Measurements from ENCODE around the gene TLR3.

Gene TLR3

DNA sequence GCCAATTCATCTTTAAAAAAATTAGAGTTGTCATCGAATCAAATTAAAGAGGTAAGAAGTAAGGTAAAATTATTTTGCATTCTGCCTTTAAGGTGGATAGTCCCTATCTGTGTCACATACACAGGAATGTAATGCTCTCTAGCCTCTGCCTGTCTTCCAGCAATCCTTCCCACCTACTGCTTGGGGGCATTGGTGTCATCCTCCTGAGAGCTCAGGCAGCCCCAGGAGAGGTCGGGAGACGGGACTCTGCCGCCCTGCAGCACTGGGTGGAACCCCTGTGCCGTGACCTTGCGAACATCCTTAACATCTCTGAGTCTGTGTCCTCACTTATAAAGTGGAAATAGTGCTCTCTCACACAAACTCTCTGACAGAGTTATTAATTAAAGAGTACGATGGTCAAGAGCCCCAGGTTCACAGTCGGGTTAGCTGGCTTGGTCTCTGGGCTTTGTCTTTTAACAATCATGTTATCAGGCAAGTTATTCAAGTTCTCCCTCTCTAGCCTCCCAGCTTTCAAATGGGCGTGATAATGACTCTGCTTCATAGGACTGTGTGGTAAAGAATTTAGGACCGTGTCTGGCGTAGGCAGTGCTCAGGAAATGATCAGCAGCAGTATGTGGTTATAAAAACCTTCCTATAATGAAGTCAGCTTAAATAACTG lies 10.2 kb downstream of the TLR3 start (continued):
- no peak for TF ChIP-seq YY2 (tag by site-specific recombination; IDR thresholded peaks at IDR 0.05)
- no peak for TF ChIP-seq HOXA7 (CRISPR knock-in tag; IDR thresholded peaks at IDR 0.05; ENCODE audit: borderline replicate concordance)
- no peak for TF ChIP-seq ZFP41 (tag by site-specific recombination; IDR thresholded peaks at IDR 0.05; ENCODE audit: borderline replicate concordance)
- peak; percentile 22; the same call in 1 of the 2 replicates for TF ChIP-seq GLIS2 (tag by site-specific recombination; IDR thresholded peaks at IDR 0.05)
- no peak for TF ChIP-seq GLI4 (tag by site-specific recombination; IDR thresholded peaks at IDR 0.05)

- POLR2A ChIA-PET, result no interaction called here
Observed at GRCh38 chr4:186079694-186080093, 10.7 kb downstream of the TLR3 start.

GRCh38 chr4:186081202-186081807 lies 12.3 kb downstream of the TLR3 start:
- TF ChIP-seq GFI1B (tag by site-specific recombination; IDR thresholded peaks at IDR 0.05) (no peak), ZBTB7A (tag by site-specific recombination; IDR thresholded peaks at IDR 0.05; ENCODE audit: low read depth) (no peak), KLF1 (tag by site-specific recombination; IDR thresholded peaks at IDR 0.05) (no peak), ZNF76 (tag by site-specific recombination; IDR thresholded peaks at IDR 0.05; ENCODE audit: borderline replicate concordance, low read depth) (no peak), ZNF155 (tag by site-specific recombination; IDR thresholded peaks at IDR 0.05) (no peak), ZNF423 (tag by site-specific recombination; IDR thresholded peaks at IDR 0.05) (no peak), ZBTB21 (tag by site-specific recombination; IDR thresholded peaks at IDR 0.05) (no peak), ZNF138 (tag by site-specific recombination; IDR thresholded peaks at IDR 0.05; ENCODE audit: borderline replicate concordance) (no peak), ZSCAN18 (tag by site-specific recombination; IDR thresholded peaks at IDR 0.05) (no peak), YY2 (tag by site-specific recombination; IDR thresholded peaks at IDR 0.05) (no peak), GLIS2 (tag by site-specific recombination; IDR thresholded peaks at IDR 0.05) (no peak), ZNF707 (tag by site-specific recombination; IDR thresholded peaks at IDR 0.05) (no peak)
- TF ChIP-seq, protein P1, sequence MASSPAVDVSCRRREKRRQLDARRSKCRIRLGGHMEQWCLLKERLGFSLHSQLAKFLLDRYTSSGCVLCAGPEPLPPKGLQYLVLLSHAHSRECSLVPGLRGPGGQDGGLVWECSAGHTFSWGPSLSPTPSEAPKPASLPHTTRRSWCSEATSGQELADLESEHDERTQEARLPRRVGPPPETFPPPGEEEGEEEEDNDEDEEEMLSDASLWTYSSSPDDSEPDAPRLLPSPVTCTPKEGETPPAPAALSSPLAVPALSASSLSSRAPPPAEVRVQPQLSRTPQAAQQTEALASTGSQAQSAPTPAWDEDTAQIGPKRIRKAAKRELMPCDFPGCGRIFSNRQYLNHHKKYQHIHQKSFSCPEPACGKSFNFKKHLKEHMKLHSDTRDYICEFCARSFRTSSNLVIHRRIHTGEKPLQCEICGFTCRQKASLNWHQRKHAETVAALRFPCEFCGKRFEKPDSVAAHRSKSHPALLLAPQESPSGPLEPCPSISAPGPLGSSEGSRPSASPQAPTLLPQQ (tag by site-specific recombination; IDR thresholded peaks at IDR 0.05), result no peak
- TF ChIP-seq, protein P2, sequence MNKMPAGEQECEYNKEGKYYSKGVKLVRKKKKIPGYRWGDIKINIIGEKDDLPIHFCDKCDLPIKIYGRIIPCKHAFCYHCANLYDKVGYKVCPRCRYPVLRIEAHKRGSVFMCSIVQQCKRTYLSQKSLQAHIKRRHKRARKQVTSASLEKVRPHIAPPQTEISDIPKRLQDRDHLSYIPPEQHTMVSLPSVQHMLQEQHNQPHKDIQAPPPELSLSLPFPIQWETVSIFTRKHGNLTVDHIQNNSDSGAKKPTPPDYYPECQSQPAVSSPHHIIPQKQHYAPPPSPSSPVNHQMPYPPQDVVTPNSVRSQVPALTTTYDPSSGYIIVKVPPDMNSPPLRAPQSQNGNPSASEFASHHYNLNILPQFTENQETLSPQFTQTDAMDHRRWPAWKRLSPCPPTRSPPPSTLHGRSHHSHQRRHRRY (tag by site-specific recombination; IDR thresholded peaks at IDR 0.05), result no peak
- no peaks in the 10 kb centered on the region for H3K9me3 ChIP-seq (ENCODE audit: control insufficient read depth, insufficient read depth, low read depth, low read length)
- H3K4me1 ChIP-seq (ENCODE audit: control insufficient read depth, insufficient read depth, low read length), result no peaks in the 10 kb centered on the region
- no peaks in the 10 kb centered on the region for H3K36me3 ChIP-seq (ENCODE audit: control insufficient read depth in 2 of 2, insufficient read depth in 1 of 2, low read length in 2 of 2)
- no peak overlapping the region for H3K4me3 ChIP-seq (ENCODE audit: low read depth, low read length)
- POLR2A ChIA-PET, result no interaction called here
- H3K27ac ChIP-seq (ENCODE audit: extremely low read depth, low read depth, low read length), result no peak overlapping the region
- CTCF ChIA-PET, result interaction anchor here (0.5 to 1.1 kb wide), 2 partner anchors 13 to 27 kb away, joined by 3 to 4 read pairs; partner anchors contain the start of gene TLR3

More at GRCh38 chr4:186079694-186080093, 10.7 kb downstream of the TLR3 start:
- H3K27ac ChIP-seq (ENCODE audit: extremely low read depth, low read depth, low read length), result no peak overlapping the region
- H3K4me3 ChIP-seq (ENCODE audit: low read depth, low read length), result no peak overlapping the region
- H3K36me3 ChIP-seq (ENCODE audit: control insufficient read depth in 2 of 2, insufficient read depth in 1 of 2, low read length in 2 of 2), result no peaks in the 10 kb centered on the region
- CTCF ChIA-PET, result interaction anchor here (0.7 to 1.5 kb wide), 4 partner anchors 11 to 122 kb away, joined by 3 to 4 read pairs (median 4); partner anchors contain the start of gene TLR3
- H3K4me1 ChIP-seq (ENCODE audit: control insufficient read depth, insufficient read depth, low read length), result no peaks in the 10 kb centered on the region
- TF ChIP-seq ZNF664 (tag by site-specific recombination; IDR thresholded peaks at IDR 0.05), result no peak
- no peak for TF ChIP-seq ZNF610 (tag by site-specific recombination; IDR thresholded peaks at IDR 0.05; ENCODE audit: borderline replicate concordance)
- TF ChIP-seq MEIS1 (CRISPR knock-in tag; IDR thresholded peaks at IDR 0.05; ENCODE audit: borderline replicate concordance), result no peak
- TF ChIP-seq ZNF571 (tag by site-specific recombination; IDR thresholded peaks at IDR 0.05), result no peak
- TF ChIP-seq ZNF138 (tag by site-specific recombination; IDR thresholded peaks at IDR 0.05; ENCODE audit: borderline replicate concordance), result no peak
- TF ChIP-seq ZNF211 (tag by site-specific recombination; IDR thresholded peaks at IDR 0.05; ENCODE audit: low read depth), result no peak
- TF ChIP-seq ZBTB21 (tag by site-specific recombination; IDR thresholded peaks at IDR 0.05), result no peak
- no peak for TF ChIP-seq ZNF530 (tag by site-specific recombination; IDR thresholded peaks at IDR 0.05; ENCODE audit: low read depth)
- TF ChIP-seq ZNF341 (tag by site-specific recombination; IDR thresholded peaks at IDR 0.05; ENCODE audit: low read depth), result no peak
- TF ChIP-seq ZNF558 (tag by site-specific recombination; IDR thresholded peaks at IDR 0.05), result no peak
- no peak for TF ChIP-seq KLF9 (tag by site-specific recombination; IDR thresholded peaks at IDR 0.05; ENCODE audit: low read depth)
- TF ChIP-seq ZNF639 (tag by site-specific recombination; IDR thresholded peaks at IDR 0.05), result no peak
- TF ChIP-seq ZSCAN30 (tag by site-specific recombination; IDR thresholded peaks at IDR 0.05), result no peak
- no peaks in the 10 kb centered on the region for H3K9me3 ChIP-seq (ENCODE audit: control insufficient read depth, insufficient read depth, low read depth, low read length)
